CD4-positive, CD25-positive, alpha-beta regulatory T cell (primary cell): ENCODE measurements around the gene NALCN. TPM values are rescaled to one million over a fixed set of nuclear protein-coding genes. Genes with fewer than 3 reads are reported as not detected.

ENCODE experiments used
- ATAC-seq, 2 donors: fragments of 150-1000 bp; cut with Tn5 transposase; one replicate each; pipeline ENCODE4 v1.10.0; 2021; ENCODE audit warnings: low read depth in 2 of 2, moderate number of reproducible peaks in 2 of 2, moderate library complexity in 1 of 2
- DNase-seq, 3 donors: peaks; one replicate each; pipeline versions ENCODE4 v3.0.0 to v3.0.0-alpha.2; 2012 to 2022; ENCODE audit warnings: mixed read lengths in 1 of 3
- H3K27ac ChIP-seq: one replicate; pipeline ENCODE4 v1.7.0; 2013; ENCODE audit warnings: mild to moderate bottlenecking, low read length; ENCODE audit not compliant: insufficient read depth, poor library complexity, severe bottlenecking
- H3K27me3 ChIP-seq: one replicate; pipeline ENCODE4 v1.7.0; 2013; ENCODE audit warnings: low read length; ENCODE audit not compliant: control insufficient read depth, insufficient read depth
- H3K36me3 ChIP-seq: one replicate; pipeline ENCODE4 v1.7.0; 2013; ENCODE audit warnings: mild to moderate bottlenecking, low read length, moderate library complexity; ENCODE audit not compliant: control insufficient read depth, insufficient read depth
- H3K4me1 ChIP-seq: 2 replicates; pipeline ENCODE4 v1.7.0; 2013; ENCODE audit warnings: mild to moderate bottlenecking, low read length; ENCODE audit not compliant: insufficient read depth, control insufficient read depth, poor library complexity, severe bottlenecking
- H3K4me3 ChIP-seq: one replicate; pipeline ENCODE4 v1.7.0; 2013; ENCODE audit warnings: low read depth, mild to moderate bottlenecking, low read length, moderate library complexity
- H3K9me3 ChIP-seq, 2 experiments: 1 replicate in 1 of 2; 2 replicates in 1 of 2; pipeline ENCODE4 v1.7.0; 2013; ENCODE audit warnings: low read length in 2 of 2, mild to moderate bottlenecking in 1 of 2, moderate library complexity in 1 of 2; ENCODE audit not compliant: control insufficient read depth in 2 of 2
- H3K27ac Mint-ChIP-seq, 3 donors: one replicate each; pipeline ENCODE4 v1.8.0; 2020 to 2022; ENCODE audit warnings: mild to moderate bottlenecking in 3 of 3, mixed read lengths in 3 of 3, moderate library complexity in 2 of 3
- H3K27me3 Mint-ChIP-seq: one replicate; pipeline ENCODE4 v1.8.0; 2022; ENCODE audit warnings: mild to moderate bottlenecking, mixed read lengths
- H3K36me3 Mint-ChIP-seq: one replicate; pipeline ENCODE4 v1.8.0; 2020; ENCODE audit warnings: mixed read lengths
- H3K4me1 Mint-ChIP-seq, 4 donors: one replicate each; pipeline ENCODE4 v1.8.0; 2020 to 2022; ENCODE audit warnings: mixed read lengths in 4 of 4, mild to moderate bottlenecking in 1 of 4
- H3K4me3 Mint-ChIP-seq, 4 donors: one replicate each; pipeline ENCODE4 v1.8.0; 2020 to 2022; ENCODE audit warnings: mild to moderate bottlenecking in 4 of 4, mixed read lengths in 4 of 4, moderate library complexity in 3 of 4
- H3K9me3 Mint-ChIP-seq, 7 donors: one replicate each; pipeline ENCODE4 v1.8.0; 2020 to 2022; ENCODE audit warnings: mixed read lengths in 7 of 7, mild to moderate bottlenecking in 3 of 7, moderate library complexity in 2 of 7
- polyA plus RNA-seq, 4 donors: library from polyadenylated mRNA; unstranded; fragments of 300-500 nt; fragmentation: Illumina TruSeq; gene quantifications; one replicate each; pipeline ENCODE4 v1.2.3, GENCODE V29; 2021
- total RNA-seq: library from RNA; stranded (reverse); gene quantifications from one replicate; pipeline ENCODE4 v1.2.3, GENCODE V29; 2022

NALCN gene
- total and polyA plus RNA-seq, 5 donors from 2014 or later = not detected

DNA sequence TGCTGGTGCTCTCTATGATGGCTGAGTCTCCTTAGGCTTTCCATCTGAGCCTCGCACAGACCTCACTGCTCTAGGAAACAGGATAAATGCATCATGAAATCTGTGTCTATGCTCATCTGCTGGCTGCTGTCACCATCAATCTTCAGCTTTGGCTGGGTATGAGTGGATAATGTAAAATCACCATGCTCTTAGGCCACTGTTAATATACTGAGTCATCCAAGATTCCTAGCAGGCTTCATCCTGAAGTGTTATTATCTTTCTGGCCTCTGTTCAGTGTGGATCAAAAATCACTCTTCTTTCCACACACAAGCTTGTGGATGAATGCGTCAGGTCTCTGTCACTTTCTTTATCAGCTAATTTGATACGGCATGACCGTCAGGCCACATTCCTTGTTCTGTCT, 317.4 kb downstream of the NALCN start:
- H3K27ac ChIP-seq = no peak overlapping the region
- Mint-ChIP-seq H3K27ac (no peak overlapping the region), H3K9me3 (peaks cover 0 to 1% (median 0%) of the 10 kb centered on the region in 7 donors), H3K4me3 (no peak overlapping the region), H3K4me1 (no peaks in the 10 kb centered on the region), H3K27me3 (peaks cover 10% of the 10 kb centered on the region), H3K36me3 (no peaks in the 10 kb centered on the region)
- no peak for DNase-seq
- no peak for ATAC-seq
- H3K9me3 ChIP-seq = no peaks in the 10 kb centered on the region
- H3K36me3 ChIP-seq = no peaks in the 10 kb centered on the region
- no peaks in the 10 kb centered on the region for H3K4me1 ChIP-seq
- no peaks in the 10 kb centered on the region for H3K27me3 ChIP-seq
- no peak overlapping the region for H3K4me3 ChIP-seq

DNA sequence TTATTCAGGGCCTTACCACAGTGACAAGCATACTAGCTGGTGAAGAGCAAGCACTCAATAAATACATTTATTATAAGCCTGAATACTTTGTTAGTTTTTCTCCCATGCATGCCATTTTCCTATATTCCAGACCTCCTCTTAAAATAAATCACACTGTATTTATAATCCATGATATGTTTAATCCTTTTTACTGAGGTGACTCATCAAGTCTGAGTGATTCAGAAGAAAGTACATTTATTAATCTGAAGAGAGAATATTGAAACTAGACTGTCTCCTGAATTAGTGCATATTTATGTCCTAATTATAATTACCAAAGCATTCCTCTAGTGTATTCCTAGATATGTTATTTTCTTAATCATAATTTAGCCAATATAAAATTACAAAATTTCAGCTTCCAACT, 323.3 kb downstream of the NALCN start:
- Histone ChIP-seq H3K9me3 (no peaks in the 10 kb centered on the region), H3K36me3 (no peaks in the 10 kb centered on the region), H3K27me3 (no peaks in the 10 kb centered on the region), H3K27ac (no peak overlapping the region), H3K4me1 (no peaks in the 10 kb centered on the region), H3K4me3 (no peak overlapping the region)
- Mint-ChIP-seq H3K9me3 (peaks cover 0 to 1% (median 0%) of the 10 kb centered on the region in 7 donors), H3K4me3 (no peak overlapping the region), H3K27me3 (peaks cover 9% of the 10 kb centered on the region), H3K27ac (no peak overlapping the region), H3K4me1 (no peaks in the 10 kb centered on the region), H3K36me3 (no peaks in the 10 kb centered on the region)
- DNase-seq = no peak
- ATAC-seq = no peak

DNA sequence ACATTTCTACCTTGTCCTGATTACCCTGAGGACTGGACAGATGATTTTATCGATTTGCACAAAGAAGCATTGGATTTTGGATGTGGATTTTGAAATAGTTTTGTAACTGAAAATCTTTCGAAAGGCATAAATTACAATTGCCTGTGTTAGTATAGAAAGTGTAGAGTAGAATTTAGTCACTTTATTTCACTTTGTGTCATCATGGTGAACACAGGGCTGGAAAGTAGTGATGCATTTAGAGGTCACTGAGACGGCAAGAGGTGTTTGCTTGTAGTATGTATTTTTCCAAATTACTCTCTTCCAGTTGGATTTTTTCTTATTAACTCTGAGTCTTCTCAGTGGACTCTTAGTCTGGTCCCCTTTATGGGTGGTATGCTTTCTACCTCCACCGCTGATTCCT, 326.0 kb downstream of the NALCN start:
- H3K4me1 ChIP-seq = no peaks in the 10 kb centered on the region
- no peak overlapping the region for H3K27ac ChIP-seq
- Mint-ChIP-seq H3K9me3 (peaks cover 0 to 2% (median 0%) of the 10 kb centered on the region in 7 donors), H3K4me1 (no peaks in the 10 kb centered on the region), H3K27me3 (peaks cover 5% of the 10 kb centered on the region), H3K27ac (no peak overlapping the region), H3K4me3 (no peak overlapping the region), H3K36me3 (no peaks in the 10 kb centered on the region)
- ATAC-seq (no peak), DNase-seq (no peak)
- H3K36me3 ChIP-seq = no peaks in the 10 kb centered on the region
- no peaks in the 10 kb centered on the region for H3K9me3 ChIP-seq
- H3K4me3 ChIP-seq = no peak overlapping the region
- H3K27me3 ChIP-seq = no peaks in the 10 kb centered on the region

DNA sequence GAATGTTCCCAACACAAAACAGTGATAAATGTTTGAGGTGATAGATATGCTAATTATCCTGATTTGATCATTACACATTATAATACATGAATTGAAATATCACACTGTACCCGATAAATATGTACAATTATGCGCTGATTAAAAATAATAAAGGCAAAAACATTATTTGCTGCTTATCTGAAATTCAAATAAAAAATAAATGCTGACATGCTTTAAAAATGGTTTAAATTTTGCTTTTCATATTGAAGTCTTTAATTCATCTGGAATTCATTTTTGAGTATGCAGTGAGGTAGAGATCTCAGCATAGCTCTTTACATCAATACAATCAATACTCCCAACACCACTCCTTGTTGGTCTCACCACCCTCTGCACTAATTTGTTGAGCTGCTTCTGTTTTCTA, 330.8 kb downstream of the NALCN start:
- no peak for DNase-seq
- no peaks in the 10 kb centered on the region for H3K4me1 ChIP-seq
- H3K4me3 ChIP-seq = no peak overlapping the region
- no peak overlapping the region for H3K27ac ChIP-seq
- no peaks in the 10 kb centered on the region for H3K9me3 ChIP-seq
- Mint-ChIP-seq H3K27ac (no peak overlapping the region), H3K36me3 (no peaks in the 10 kb centered on the region), H3K4me1 (no peaks in the 10 kb centered on the region), H3K4me3 (no peak overlapping the region), H3K27me3 (peaks cover under 1% of the 10 kb centered on the region), H3K9me3 (peaks cover 0 to 4% (median 0%) of the 10 kb centered on the region in 7 donors)
- no peaks in the 10 kb centered on the region for H3K27me3 ChIP-seq
- H3K36me3 ChIP-seq = no peaks in the 10 kb centered on the region
- no peak for ATAC-seq

DNA sequence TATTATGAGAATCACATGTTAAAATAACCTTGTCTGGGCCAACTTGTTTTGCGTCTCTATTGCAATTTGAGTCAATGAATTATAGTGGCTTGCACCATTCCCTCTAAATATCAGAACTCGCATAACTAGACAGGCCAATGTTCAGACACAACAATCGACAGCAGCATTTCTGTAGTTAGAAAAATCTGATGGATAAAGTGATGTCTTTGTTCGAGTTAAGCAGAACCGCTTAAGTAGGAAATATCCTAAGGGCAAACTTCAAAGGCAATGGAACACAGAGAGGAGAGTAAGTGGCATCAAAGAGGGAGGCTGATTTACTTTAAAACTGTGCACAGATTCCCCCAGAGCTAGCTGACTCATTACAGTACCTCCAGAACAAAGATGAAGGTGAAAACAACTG, 333.9 kb downstream of the NALCN start:
- H3K27ac Mint-ChIP-seq = no peak overlapping the region
- no peaks in the 10 kb centered on the region for H3K4me1 Mint-ChIP-seq
- no peaks in the 10 kb centered on the region for H3K36me3 Mint-ChIP-seq
- H3K36me3 ChIP-seq = no peaks in the 10 kb centered on the region
- H3K4me1 ChIP-seq = no peaks in the 10 kb centered on the region
- H3K27me3 ChIP-seq = no peaks in the 10 kb centered on the region
- DNase-seq (no peak), ATAC-seq (no peak)
- H3K4me3 Mint-ChIP-seq = no peak overlapping the region
- no peaks in the 10 kb centered on the region for H3K27me3 Mint-ChIP-seq
- no peak overlapping the region for H3K27ac ChIP-seq
- no peak overlapping the region for H3K4me3 ChIP-seq
- no peaks in the 10 kb centered on the region for H3K9me3 ChIP-seq
- H3K9me3 Mint-ChIP-seq = peaks cover 0 to 6% (median 2%) of the 10 kb centered on the region in 7 donors

DNA sequence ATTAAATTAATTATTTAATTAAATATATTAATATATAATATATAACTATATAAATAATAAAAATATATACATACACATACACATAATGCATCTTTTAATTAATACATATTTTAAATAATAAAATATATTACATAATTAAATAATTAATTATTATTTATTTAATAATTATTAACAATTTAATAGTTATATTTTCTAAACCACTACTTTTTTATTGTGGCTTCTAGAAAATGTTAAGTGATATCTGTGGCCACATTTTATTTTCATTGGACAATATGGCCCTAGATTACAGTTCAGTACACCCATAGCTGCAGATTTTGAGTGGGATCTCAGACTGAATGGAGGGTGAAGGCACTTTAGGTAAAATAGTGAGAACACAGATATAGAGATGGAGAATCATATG, 335.7 kb downstream of the NALCN start:
- Mint-ChIP-seq H3K27ac (no peak overlapping the region), H3K9me3 (peaks cover 0 to 10% (median 2%) of the 10 kb centered on the region in 7 donors), H3K36me3 (no peaks in the 10 kb centered on the region), H3K27me3 (no peaks in the 10 kb centered on the region), H3K4me1 (no peaks in the 10 kb centered on the region), H3K4me3 (no peak overlapping the region)
- no peaks in the 10 kb centered on the region for H3K27me3 ChIP-seq
- no peak overlapping the region for H3K27ac ChIP-seq
- no peaks in the 10 kb centered on the region for H3K9me3 ChIP-seq
- H3K36me3 ChIP-seq = no peaks in the 10 kb centered on the region
- no peak for ATAC-seq
- H3K4me3 ChIP-seq = no peak overlapping the region
- no peak for DNase-seq
- no peaks in the 10 kb centered on the region for H3K4me1 ChIP-seq

DNA sequence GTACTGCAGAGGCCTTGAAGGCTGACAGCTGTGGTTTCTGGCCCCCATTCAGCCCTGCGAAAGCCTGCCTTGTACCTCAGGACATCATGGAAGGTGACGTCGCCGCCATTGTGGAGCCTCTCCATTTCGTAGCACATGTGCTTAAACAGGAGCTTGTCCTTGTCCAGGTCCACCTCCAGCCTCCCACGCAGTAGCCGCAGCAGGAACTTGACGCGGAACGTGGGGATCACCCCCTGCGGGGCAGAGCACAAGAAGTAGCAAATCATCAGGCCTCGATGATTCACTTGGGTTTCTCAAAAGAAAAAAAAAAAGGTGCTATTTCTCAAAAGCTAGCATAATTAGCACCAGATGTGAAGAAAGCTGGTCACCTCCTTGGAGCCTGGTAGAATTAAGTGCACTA, 351.0 kb downstream of the NALCN start:
- no peak for ATAC-seq
- H3K27ac ChIP-seq = no peak overlapping the region
- H3K4me1 ChIP-seq = no peaks in the 10 kb centered on the region
- DNase-seq = no peak
- H3K36me3 ChIP-seq = no peaks in the 10 kb centered on the region
- no peak overlapping the region for H3K27ac Mint-ChIP-seq
- no peaks in the 10 kb centered on the region for H3K27me3 Mint-ChIP-seq
- no peaks in the 10 kb centered on the region for H3K36me3 Mint-ChIP-seq
- no peaks in the 10 kb centered on the region for H3K27me3 ChIP-seq
- no peak overlapping the region for H3K4me3 ChIP-seq
- H3K4me1 Mint-ChIP-seq = no peaks in the 10 kb centered on the region
- peaks cover 0 to 3% (median 0%) of the 10 kb centered on the region in 7 donors for H3K9me3 Mint-ChIP-seq
- no peaks in the 10 kb centered on the region for H3K9me3 ChIP-seq
- no peak overlapping the region for H3K4me3 Mint-ChIP-seq

DNA sequence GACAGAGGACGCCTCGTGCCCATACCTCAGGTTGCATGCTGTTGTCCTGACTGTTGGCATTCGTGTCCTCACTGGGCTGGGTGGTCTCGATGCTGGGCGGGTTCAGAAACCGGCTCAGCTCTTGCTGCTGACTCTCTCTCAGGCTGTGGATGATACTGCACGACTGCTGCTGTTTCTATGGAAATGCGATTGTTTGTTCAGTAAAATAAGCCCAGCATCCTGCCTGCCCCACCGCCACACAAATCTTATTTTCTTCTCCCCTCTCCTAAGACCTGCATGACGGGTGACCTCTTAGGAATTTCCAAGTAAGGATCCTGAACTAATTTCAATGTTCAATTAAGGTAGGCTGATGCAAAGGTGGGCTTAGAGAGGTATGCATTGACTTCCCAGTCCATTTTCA, 356.5 kb downstream of the NALCN start:
- Mint-ChIP-seq H3K4me3 (no peak overlapping the region), H3K27ac (no peak overlapping the region), H3K9me3 (peaks cover 0 to 2% (median 0%) of the 10 kb centered on the region in 7 donors), H3K27me3 (peaks cover 5% of the 10 kb centered on the region), H3K4me1 (peaks cover 0 to 9% (median 0%) of the 10 kb centered on the region in 4 donors), H3K36me3 (no peaks in the 10 kb centered on the region)
- DNase-seq (no peak), ATAC-seq (no peak)
- Histone ChIP-seq H3K4me1 (no peaks in the 10 kb centered on the region), H3K27me3 (no peaks in the 10 kb centered on the region), H3K27ac (no peak overlapping the region), H3K9me3 (no peaks in the 10 kb centered on the region), H3K4me3 (no peak overlapping the region), H3K36me3 (no peaks in the 10 kb centered on the region)
